Thyroid gland (tissue), 4 donors: Measurements from ENCODE around the gene KRTAP5-6. TPM values are rescaled to one million over a fixed set of nuclear protein-coding genes. Genes with fewer than 3 reads are reported as not detected.

Experiments
- DNase-seq, 2 donors: peaks; one replicate each; pipeline ENCODE4 v3.0.0-alpha.2; 2019
- H3K27ac ChIP-seq, 3 donors: fragments of 200-600 bp; sonication (generic); 1 replicate in 2 of 3; 2 replicates in 1 of 3; pipeline ENCODE4 v1.5.1; 2016 to 2019; ENCODE audit warnings: mild to moderate bottlenecking in 1 of 3, moderate library complexity in 1 of 3
- H3K27me3 ChIP-seq: fragments of 200-600 bp; sonication (generic); one replicate; pipeline ENCODE4 v1.5.1; 2019
- H3K36me3 ChIP-seq, 2 donors: fragments of 200-600 bp; sonication (generic); one replicate each; pipeline ENCODE4 v1.5.1; 2016 to 2019
- H3K4me1 ChIP-seq, 2 donors: fragments of 200-600 bp; sonication (generic); one replicate each; pipeline ENCODE4 v1.5.1; 2017 to 2019
- H3K4me3 ChIP-seq, 3 donors: fragments of 200-600 bp; sonication (generic); replicated peaks in 1 of 3; 1 replicate in 2 of 3; 2 replicates in 1 of 3; pipeline ENCODE4 v1.5.1; 2016; ENCODE audit warnings: mild to moderate bottlenecking in 1 of 3
- H3K9me3 ChIP-seq: fragments of 200-600 bp; sonication (generic); one replicate; pipeline ENCODE4 v1.5.1; 2017
- CTCF ChIP-seq, 6 experiments: fragments of 200-600 bp in 3 of 6; fragments of 450-650 bp in 3 of 6; sonication (generic) in 3 of 6; IDR thresholded peaks; one replicate each; pipeline ENCODE4 v1.5.1; 2016 to 2019; ENCODE audit warnings: antibody characterized with exemption in 6 of 6, mild to moderate bottlenecking in 2 of 6, inconsistent platforms in 1 of 6, moderate library complexity in 1 of 6
- POLR2A ChIP-seq, 2 donors: fragments of 450-650 bp; IDR thresholded peaks; one replicate each; pipeline ENCODE4 v1.6.1; 2017; ENCODE audit warnings: antibody characterized with exemption in 2 of 2, mild to moderate bottlenecking in 2 of 2, moderate library complexity in 1 of 2
- WGBS, 2 donors: methylation state at CpG; one replicate each; pipeline ENCODE4 v1.1.5; 2017; 5-methylcytosine and 5-hydroxymethylcytosine counted together
- intact Hi-C: fragments of 100-400 bp; cut with DNase I; formaldehyde crosslinking; loops from one replicate; pipeline ENCODE4 v1.15.1; 2023
- total RNA-seq, 4 donors: library from RNA; depleted of rRNA; stranded (reverse); fragments of >200 nt; gene quantifications; one replicate each; pipeline ENCODE4 v1.2.3, GENCODE V29; 2016

The KRTAP5-6 gene
- total RNA-seq, 4 donors from 2014 or later: not detected

GRCh38 chr11:1732418-1733008 lies 35.5 kb downstream of the KRTAP5-6 start:
- Histone ChIP-seq H3K9me3 (no peaks in the 10 kb centered on the region), H3K27me3 (no peaks in the 10 kb centered on the region), H3K27ac (no peak overlapping the region), H3K36me3 (no peaks in the 10 kb centered on the region), H3K4me1 (no peaks in the 10 kb centered on the region), H3K4me3 (no peak overlapping the region)
- intact Hi-C loops: no loop called here
- 32 to 33% methylated on average over 7 to 13 of the region's 13 CpGs for WGBS, 2 donors
- no peak for DNase-seq
- TF ChIP-seq POLR2A (IDR thresholded peaks at IDR 0.05): no peak

- Histone ChIP-seq H3K27ac (no peak overlapping the region), H3K4me3 (no peak overlapping the region), H3K9me3 (no peaks in the 10 kb centered on the region), H3K27me3 (no peaks in the 10 kb centered on the region), H3K36me3 (no peaks in the 10 kb centered on the region), H3K4me1 (no peaks in the 10 kb centered on the region)
- no peak for DNase-seq
- TF ChIP-seq POLR2A (IDR thresholded peaks at IDR 0.05): no peak
- no peak for TF ChIP-seq CTCF (IDR thresholded peaks at IDR 0.05)
- WGBS, 2 donors: 71 to 75% methylated on average over 14 of the region's 14 CpGs
- intact Hi-C loops: no loop called here
Observed at GRCh38 chr11:1733009-1733715, 36.2 kb downstream of the KRTAP5-6 start.

GRCh38 chr11:1733716-1734640 lies 37.0 kb downstream of the KRTAP5-6 start:
- Histone ChIP-seq H3K4me3 (no peak overlapping the region), H3K27ac (no peak overlapping the region), H3K36me3 (no peaks in the 10 kb centered on the region), H3K27me3 (no peaks in the 10 kb centered on the region), H3K9me3 (no peaks in the 10 kb centered on the region), H3K4me1 (no peaks in the 10 kb centered on the region)
- no peak for DNase-seq
- intact Hi-C loops: no loop called here
- WGBS, 2 donors: 75% methylated on average over 25 to 28 of the region's 28 CpGs
- TF ChIP-seq POLR2A (IDR thresholded peaks at IDR 0.05) (no peak), CTCF (IDR thresholded peaks at IDR 0.05) (no peak)

- Histone ChIP-seq H3K36me3 (no peaks in the 10 kb centered on the region), H3K4me3 (no peak overlapping the region), H3K27ac (no peak overlapping the region), H3K9me3 (no peaks in the 10 kb centered on the region), H3K27me3 (no peaks in the 10 kb centered on the region), H3K4me1 (no peaks in the 10 kb centered on the region)
- DNase-seq: no peak
- intact Hi-C loops: no loop called here
- no peak for TF ChIP-seq POLR2A (IDR thresholded peaks at IDR 0.05)
- TF ChIP-seq CTCF (IDR thresholded peaks at IDR 0.05): no peak
- 64 to 68% methylated on average over 10 of the region's 10 CpGs for WGBS, 2 donors
Observed at GRCh38 chr11:1734641-1735081, 37.7 kb downstream of the KRTAP5-6 start.

- DNase-seq: no peak
- 61 to 69% methylated on average over 16 of the region's 16 CpGs for WGBS, 2 donors
- TF ChIP-seq POLR2A (IDR thresholded peaks at IDR 0.05): no peak
- TF ChIP-seq CTCF (IDR thresholded peaks at IDR 0.05): no peak
- no peaks in the 10 kb centered on the region for H3K4me1 ChIP-seq
- H3K27ac ChIP-seq: no peak overlapping the region
- intact Hi-C loops: no loop called here
- H3K36me3 ChIP-seq: no peaks in the 10 kb centered on the region
- no peaks in the 10 kb centered on the region for H3K27me3 ChIP-seq
- H3K9me3 ChIP-seq: no peaks in the 10 kb centered on the region
- H3K4me3 ChIP-seq: no peak overlapping the region
Observed at GRCh38 chr11:1735271-1735670, 38.3 kb downstream of the KRTAP5-6 start.
